ENCODE results near the gene PALLD.

The PALLD gene

DNA sequence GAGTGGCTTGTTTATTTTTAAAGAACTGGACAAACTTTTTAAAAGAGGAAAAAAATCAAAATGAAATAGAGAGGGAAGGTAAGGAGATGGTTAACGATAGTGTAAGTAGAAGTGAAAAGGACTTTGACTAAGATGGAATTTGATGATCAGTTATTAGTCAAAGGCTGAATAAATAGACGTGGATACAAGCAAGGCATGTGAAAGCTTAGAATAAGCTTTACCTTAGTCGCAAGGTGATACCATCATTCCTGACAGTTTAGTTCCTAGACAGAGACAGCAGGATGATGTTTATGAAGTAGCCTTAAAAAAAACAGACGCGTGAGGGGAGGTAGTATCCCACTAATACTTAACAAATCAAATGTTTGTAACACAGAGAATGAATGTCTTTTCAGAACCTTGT, 97.3 kb downstream of the PALLD start:
- DNase-seq, result no peak

DNA sequence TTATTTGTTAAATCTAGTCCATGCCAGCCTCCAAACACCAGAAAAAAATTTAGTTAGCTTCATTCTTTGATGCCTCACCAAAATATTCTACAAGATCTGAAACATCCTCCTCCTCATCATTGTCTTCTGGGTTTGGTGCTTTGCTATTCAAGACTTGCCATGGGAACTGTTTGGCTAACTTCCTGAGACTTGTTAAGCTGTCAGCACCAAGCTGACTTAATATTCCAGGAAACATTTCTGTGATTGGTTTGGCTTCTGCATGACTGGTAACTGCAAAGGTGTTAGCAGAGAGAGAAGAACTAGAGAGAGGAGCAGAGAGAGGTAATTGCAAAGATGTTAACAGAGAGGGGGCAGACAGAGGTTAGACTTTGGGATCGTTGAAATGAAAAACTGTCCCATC, 101.3 kb downstream of the PALLD start:
- no peak for DNase-seq

DNA sequence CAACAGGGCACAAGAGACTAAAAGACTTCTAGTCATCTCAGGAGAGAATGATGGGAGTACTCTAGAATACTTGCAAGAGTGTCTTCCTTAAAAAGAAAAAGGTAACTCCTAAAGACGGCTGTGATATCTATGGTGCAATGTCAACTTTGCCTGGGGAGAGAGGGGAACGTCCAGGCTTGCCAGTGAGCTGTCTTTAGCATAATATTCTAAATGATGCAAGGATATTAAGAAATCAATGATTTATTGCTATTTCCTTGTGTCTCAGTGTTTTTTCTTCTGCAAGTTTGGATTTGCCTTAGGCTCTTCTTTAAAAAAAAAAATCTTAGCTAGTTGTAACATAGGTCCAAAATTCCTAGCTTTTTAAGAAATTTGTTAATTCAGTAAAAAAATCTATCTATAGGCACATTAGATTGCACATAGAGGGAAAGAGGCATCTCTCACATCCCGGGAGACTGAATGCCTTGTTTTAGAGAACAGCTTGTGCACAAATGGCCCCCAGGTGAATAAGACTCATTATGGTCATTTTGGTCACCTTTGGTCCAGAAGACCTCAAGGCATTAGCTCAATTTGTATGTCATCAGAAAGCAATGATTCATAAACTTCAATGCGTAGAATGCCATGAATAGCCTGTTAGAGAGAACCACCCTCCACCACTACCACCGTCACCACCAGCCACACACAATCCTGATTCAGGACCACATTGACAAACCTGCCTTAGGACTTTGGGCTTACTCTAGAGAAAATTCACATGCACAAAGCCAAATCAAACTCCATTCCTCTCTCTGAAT, 104.1 kb downstream of the PALLD start:
- no peak for DNase-seq

DNA sequence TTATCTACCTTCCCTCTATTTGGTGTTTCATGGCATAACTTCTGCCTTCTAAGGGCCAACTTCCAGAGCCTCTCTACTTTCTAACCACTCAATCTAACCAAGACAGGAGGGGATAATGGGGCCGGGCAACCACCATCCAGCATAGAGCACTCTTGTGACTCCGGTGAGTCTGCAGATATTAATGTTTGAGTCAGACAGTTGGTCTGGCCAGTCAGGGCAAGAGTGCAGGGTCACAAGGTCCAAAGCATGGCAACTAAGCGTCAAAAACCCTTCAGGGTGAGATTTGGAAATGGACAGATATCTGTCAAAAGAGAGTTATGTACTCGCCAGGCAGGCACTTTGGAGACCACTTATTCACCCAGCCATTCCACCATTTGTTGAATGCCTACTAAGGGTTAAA, 105.0 kb downstream of the PALLD start:
- DNase-seq, result no peak

DNA sequence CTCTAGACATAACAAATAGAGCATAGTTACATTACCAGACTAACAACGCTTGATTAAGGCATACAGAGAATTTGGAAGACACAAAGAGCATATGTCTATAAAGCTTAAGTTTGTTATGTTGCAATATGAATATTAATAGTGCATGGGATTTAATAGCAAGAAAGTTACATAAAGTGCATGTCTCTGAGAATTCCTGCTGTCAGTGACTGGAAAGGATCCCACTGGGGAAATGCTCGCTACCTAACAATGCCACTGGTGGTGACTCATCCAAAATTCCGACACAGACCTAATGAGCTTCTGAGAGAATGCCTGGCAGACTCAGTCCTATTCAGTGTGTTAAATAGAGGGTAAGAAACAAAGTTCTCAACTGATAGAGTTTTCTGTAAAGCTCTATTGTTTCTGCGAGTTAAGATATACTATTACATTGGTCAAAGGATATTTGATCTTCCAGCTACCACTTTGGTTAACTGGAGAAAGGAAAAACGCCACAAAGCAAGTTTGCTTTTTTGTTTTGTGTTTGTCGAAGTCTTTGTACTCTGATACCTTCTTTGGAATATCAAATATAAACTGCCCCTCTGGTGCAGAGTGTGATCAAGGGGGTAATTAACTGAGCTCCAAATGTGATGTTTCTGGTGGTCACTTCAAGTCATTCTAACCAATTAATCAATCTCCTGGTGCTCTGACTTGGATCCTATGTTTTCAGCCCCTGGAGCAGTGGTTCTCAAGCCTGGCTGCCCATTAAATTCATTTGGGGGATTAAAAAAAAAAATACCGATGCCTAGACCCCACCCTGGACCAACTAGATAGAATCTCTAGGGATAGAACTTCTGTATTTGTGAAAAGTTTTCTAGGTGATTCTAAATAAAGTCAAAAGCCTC, 107.9 kb downstream of the PALLD start:
- no peak for DNase-seq

DNA sequence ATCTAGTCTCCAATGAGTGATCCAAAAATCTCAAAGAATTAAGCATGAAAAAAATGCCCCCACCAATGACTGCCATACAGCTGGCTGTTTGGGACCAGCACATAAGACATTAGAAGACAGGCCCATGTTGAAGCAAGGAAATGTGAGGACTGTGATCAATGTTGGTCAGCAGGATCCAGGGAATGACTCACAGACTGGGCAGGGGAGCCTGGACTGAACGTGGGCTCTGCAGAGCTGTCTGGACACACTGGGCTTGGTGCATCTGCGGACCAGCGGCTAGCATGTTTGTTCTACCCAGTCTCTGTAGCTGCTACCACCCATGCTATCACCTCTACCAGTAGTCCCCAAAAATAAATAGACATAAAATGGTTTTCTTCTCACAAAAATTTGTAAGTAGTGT, 108.6 kb downstream of the PALLD start:
- DNase-seq, result no peak

DNA sequence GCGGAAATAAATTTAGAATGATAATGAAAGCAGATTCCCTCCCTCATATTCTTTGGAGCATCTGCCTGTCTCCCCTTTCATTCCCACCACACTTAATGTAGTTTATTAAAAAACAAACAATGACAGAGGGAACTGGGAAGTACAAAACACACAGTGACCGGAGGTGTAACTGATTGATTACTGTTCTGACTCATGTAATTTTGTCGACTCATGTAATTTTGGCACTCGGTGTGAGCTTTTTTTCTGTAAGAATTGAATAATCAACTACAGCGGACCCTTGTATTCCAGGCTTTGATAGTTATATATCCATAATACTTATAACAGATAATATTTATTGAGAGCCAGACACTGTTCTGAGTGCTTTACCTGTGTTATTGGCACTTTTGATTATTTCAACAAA, 110.4 kb downstream of the PALLD start:
- no peak for DNase-seq

DNA sequence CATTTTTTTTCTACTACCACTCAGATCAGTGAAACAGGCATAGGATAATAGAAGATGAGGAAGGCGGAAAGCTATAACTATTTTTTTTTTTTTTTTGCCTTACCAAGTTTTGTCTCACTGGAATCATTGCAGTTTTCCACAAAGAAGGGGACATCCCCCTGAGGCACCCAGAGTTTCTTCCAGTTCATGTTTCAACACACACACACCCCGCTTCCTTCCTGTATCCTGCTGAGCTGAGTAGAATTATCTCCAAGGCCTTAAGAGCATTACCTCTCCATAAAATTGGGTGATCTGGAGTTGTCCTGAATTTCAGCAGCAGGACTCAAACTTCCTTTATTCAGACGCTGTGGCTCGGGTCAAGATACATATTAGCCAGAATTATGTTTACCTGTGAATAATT, 111.9 kb downstream of the PALLD start:
- no peak for DNase-seq

DNA sequence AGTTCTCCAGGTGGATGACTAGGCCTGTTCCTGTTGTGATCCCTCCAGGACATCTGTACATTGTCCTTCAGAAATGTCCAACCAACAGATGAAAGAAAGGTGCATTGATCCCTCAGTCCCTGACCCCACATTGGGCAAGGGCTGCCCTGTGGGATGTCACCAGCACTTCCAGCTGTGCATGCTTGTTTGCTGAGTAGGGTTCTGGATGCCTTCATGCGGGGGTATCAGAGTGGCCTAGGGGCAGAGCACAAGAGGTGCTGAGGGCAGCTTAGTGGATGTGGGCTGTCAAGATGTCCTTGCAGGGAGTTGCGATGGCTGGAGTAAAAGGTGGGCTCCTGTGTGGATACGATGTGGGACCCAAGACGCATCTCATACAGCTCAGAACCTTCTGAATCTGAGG, 112.5 kb downstream of the PALLD start:
- no peak for DNase-seq

DNA sequence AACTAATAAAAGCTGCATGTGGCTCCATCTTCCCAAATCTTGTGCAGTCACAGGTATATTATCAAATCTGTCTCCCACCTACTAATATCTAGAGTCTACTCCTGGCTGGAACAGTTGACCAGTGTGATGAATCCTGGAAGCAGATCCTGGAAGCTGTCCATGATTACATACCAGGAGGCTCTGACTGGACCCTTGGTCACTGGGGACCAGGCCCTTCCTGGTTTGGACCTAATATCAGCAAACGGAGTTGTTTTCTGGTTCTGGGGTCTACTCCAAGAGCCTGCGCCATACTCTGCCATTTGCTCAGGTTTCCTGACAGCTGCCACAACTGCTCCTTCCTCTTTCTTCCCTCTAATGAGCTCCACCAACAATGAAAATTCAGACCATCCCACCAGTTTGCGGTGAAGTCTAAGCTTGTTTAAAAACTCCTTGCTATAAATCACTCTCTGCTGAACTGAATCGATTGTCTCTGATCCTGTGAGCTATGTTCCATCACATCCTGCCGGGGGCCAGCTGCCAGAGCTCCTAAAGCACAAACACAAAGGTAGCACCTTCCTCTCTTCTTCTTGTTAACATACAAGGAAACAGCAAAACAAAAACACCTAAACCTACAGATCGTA, 114.2 kb downstream of the PALLD start:
- no peak for DNase-seq

DNA sequence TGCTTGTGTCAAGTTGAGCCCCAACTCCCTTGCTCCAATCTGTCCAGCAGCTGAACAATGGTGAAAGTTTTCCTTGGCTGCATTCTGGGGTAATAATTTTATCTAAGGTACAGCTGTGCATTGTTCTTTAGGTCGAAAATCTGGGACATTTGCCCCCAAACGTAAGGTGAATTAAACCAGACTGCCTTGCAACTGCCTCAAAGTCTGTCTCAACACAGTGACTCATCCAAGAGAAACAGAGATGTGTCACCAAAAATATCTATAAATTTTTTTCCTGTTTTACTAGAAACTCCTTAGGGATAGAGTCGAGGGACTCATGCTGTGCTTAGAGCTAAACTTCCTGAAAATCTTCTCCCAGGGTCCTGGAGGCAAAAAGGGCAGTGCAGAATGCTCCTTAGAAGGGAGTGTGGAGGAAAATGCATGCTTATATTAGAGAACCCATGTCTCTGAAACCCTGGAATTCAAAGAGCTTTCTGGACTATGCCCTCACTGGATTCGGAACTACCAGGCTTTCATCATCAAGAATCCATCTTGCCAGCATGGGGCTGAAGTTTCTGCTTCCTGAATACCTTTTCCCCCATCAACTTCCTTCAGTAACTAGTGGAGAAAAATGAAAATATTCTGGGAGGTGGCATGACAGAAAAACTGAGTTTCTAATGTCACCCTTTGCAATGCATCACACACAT, 115.7 kb downstream of the PALLD start:
- no peak for DNase-seq

DNA sequence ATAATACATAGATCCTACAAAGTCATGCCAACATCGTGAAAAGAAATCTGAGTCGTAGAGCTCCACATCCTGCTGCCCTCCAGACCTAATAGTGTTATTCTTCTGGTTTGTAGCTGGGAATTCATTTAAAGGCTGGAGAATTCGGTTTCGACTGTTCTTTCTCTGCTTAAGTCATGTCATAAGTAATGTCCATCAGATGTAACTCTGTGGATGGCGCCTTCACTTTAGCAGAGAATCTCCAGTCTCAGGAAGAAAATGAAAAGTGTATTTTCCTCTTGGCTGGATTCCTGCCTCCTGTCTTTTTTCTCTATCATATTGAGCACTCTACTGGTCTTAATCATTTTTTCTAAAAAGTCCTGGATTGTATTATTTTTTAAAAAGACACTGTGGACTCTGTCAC, 117.0 kb downstream of the PALLD start:
- DNase-seq, result no peak

DNA sequence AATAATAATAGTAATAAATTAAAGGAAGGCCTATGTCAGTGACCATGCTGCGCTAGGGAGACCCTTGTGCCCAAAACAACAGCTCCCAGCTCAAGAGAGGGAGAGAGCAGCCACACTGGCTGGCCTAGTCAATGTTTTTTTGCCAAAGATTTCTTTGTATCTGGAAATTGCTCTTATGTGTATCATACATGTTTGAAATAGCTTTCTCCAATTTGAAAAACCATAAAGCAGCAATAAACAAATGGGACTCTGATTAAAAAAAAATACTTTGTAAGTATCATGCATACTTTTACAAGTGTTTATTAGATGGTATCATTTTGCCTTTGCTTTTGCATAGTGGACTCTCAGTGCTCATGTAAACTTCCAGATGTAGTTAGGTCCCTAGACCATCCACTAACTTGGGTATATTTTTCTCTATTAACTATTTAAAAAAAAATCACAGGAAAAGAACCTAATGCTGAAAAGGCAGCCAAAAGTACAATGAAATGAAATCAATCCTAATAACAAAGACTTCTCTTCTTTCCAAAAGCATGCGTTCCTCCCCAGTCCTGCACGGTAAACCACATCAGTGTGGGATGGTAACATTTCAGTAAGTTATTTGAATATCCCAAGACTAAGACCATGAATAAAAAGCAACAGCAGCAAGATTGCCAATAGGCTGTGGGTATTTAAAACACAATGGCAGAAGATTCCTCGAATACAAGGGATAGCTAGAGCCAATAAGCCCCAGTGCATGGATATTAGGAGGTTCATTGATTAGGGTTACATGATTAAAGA, 117.6 kb downstream of the PALLD start:
- DNase-seq, result no peak

DNA sequence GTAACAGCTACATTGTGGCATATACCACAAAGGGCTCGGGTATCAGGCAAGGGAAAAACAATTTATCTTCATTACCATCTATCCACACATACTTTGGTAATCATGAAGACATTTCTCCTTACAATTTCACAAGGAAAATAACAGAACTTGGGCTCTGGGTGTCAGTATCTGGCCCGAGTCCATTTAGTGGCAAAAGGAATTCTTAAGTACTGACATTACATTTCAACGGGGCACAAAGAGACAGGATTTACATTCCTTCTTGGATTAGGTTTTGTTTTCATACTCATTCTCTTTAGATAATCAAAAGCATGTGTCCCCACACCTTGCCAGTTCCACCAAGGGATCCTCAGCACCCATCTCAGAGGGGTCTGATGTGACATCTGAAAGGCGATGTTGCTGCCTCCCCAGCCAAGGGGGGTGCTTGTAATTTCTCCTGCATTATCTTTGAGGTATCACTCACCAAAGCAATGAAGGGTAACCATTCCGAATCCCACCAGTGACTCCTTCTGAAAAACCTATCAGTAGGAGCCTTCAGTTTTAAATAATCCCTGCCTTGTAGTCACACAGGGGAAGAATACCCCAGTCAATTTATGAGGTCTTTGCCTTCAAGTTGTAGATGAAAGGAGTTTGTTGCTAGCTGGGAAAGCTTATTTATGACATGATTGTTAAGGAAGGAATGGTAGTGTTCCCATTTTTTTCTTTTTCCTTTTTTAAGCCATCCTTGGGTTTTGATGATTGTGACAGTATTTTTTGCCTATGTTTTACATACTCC, 118.6 kb downstream of the PALLD start:
- no peak for DNase-seq

DNA sequence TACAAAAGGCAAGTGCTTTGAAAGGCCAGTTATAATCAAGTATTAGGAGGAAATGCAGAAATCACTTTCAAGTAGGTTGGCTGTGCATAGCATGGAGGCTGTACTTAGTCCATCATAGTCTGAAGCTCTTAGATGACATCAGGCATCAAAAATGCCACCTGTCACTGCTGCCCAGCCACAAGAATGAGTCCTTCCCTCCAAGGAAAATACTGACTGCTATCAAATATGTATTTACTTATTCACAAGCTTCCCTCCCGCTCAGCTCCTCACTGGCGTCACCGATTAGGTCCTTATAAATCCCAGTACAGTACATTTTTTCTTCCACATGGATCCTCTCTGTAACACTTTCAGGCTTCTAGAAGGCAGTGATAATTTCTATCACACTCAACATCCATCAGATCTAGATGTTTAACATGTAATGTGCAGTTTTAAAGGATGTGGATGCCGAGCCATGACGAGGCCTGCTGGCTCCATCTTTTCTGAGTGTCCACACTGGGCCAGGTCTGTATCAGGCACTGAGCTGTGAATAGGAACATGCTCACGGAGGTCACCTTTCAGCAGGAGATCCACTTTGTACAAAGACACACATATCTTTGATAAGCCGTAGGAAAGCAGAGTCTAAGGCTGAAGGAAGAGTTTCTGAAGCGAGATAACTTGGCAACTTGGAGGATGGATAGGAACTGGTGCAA, 121.9 kb downstream of the PALLD start:
- no peak for DNase-seq

DNA sequence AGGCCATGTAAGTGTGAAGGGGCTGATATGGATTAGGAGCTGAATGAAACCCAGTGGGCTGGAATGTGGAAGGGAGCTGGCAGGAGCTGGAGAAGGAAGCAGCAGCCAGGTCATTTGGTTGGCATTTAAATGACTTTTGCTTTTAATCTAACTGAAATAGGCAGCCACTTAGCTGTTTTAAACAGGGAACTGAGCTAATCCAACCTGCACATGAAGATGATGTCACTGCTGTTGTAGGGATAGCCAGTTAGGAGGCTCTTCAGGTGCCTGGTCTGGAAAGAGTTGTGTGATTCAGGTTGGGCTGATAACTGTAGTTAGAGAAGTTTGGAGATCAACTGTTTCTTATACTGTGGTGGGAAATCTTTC, 122.4 kb downstream of the PALLD start:
- DNase-seq, result no peak

DNA sequence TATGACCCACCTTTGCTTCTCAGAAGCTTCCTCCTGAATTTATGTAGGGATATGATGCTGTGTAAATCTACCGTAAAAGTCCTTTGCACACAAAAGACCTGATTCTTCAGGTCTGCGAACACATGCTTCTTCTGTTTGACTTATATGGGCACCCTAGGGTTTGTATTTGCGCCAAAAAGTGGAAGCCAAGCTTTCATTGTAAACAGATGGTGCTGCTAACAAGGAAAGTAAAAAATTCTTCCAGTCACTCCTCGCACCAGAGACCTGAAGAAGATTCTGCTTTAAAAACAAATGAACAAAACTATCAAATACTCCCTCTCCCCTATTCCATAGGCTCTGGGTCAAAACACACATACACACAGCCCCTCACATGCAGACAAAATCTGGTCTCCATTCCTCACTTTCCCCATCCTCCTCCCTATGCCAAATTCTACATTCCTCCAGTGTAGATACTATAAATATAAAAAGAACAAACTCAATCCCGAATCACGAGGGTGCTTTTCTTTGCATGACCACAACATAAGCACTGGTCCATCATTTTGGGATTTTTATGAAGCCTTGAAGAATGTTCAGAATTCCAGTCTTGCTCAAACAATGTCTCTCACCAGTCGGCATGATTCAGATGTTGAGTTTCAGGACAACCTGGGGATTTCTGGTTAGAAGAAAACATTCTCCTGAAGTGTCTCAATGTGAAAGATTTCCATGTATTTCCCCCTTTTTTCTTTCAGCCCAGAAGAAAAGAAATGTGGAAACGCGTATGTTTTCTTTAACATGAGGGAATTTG, 125.1 kb downstream of the PALLD start:
- DNase-seq, result no peak

DNA sequence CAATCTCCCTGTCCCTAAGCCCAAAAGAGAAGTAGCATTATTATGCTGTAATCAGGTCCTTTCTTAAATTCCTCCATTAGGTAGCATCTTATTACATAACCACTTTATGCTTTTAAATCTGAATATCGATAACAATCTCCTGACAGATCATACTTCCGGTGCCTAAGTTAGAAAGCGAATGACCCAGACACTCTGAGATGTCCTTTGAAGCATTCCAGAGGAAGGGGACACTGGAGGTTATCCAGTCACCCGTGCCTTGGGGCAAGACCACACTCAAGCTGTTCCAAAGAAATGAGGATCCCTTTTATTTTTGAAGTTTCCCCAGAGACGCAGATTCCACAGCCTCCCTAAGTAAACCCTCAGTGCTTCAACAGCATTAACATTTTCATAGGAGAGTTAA, 125.7 kb downstream of the PALLD start:
- DNase-seq, result no peak

DNA sequence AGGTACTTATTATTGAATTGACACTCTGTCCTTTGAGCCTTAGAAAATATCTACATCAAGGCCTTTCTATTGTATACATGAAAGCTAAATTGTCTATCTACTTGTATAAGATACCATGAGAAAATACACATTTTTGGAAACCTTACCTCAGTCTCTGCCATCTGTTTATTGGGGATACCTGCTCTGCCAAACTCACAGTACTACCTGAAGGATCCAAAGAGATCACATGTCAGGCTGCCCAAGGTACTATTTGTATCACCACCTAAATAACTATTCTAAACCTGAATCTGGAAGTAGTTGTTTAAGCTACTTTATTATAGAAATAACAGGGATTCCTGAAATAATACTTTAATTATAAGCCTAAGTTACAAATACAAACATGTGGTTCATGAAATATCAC, 126.2 kb downstream of the PALLD start:
- no peak for DNase-seq

DNA sequence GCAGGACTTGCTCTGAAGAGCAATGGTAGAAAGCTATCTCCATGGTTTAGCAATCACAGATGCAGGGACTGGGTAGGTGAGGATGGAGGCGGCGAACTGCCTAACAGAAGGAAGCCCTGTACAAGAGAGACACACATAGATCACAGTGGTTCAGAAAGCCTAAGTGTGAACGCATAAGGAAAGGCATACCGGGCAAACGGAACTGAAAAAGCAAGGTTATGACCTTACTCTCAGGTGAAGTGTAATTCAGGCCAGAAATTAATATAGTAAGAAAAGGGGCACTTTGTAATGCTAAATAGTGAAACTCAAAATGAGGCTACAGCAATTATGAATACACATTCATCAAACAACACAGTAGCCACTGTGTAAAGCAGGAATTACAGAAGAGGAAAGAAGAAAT, 126.6 kb downstream of the PALLD start:
- no peak for DNase-seq

Data from DMS153 (cell line).